ENCODE results near the gene DOP1A.
A peak's percentile ranks its signal among the peaks of the same experiment; 100 is the strongest.

Gene DOP1A

GRCh38 chr6:83067448-83068439 is at the start of gene DOP1A:
Gene DOP1A (plus strand): TSS chr6:83067671. CDS start chr6:83096978, 29,307 bp downstream.
- DNase-seq, result peak; percentile 98

- DNase-seq, result no peak
Measured at GRCh38 chr6:83019741-83020140, 47.7 kb upstream of the DOP1A start.

- no peak for DNase-seq
Measured at GRCh38 chr6:83031689-83032088, 35.8 kb upstream of the DOP1A start.

- no peak for DNase-seq
Measured at GRCh38 chr6:83038246-83038645, 29.2 kb upstream of the DOP1A start.

GRCh38 chr6:83042467-83043053 is 24.9 kb upstream of the DOP1A start:
- no peak for DNase-seq

GRCh38 chr6:83044091-83044768 is 23.2 kb upstream of the DOP1A start:
- no peak for DNase-seq

- no peak for DNase-seq
Measured at GRCh38 chr6:83047065-83047754, 20.3 kb upstream of the DOP1A start.

- DNase-seq, result no peak
Measured at GRCh38 chr6:83051377-83052172, 15.9 kb upstream of the DOP1A start.

GRCh38 chr6:83053678-83054077 is 13.8 kb upstream of the DOP1A start:
- no peak for DNase-seq

- DNase-seq, result peak; percentile 33
Measured at GRCh38 chr6:83055366-83055964, 12.0 kb upstream of the DOP1A start.

- peak; percentile 16 for DNase-seq
Measured at GRCh38 chr6:83057705-83058321, 9.7 kb upstream of the DOP1A start.

GRCh38 chr6:83061190-83061589 is 6.3 kb upstream of the DOP1A start:
- DNase-seq, result no peak

- DNase-seq, result no peak
Measured at GRCh38 chr6:83062225-83062624, 5.2 kb upstream of the DOP1A start.

GRCh38 chr6:83065511-83066192 is 1.8 kb upstream of the DOP1A start, which contains the start of gene UBE3D:
Gene UBE3D (minus strand): TSS chr6:83065841. CDS start chr6:83065718, 123 bp downstream.
- DNase-seq, result peak; percentile 94

- DNase-seq, result no peak
Measured at GRCh38 chr6:83068616-83069015, 1.1 kb downstream of the DOP1A start.

GRCh38 chr6:83069633-83070032 is 2.2 kb downstream of the DOP1A start:
- no peak for DNase-seq

- no peak for DNase-seq
Measured at GRCh38 chr6:83071023-83071422, 3.6 kb downstream of the DOP1A start.

GRCh38 chr6:83071707-83072106 is 4.2 kb downstream of the DOP1A start:
- DNase-seq, result no peak

- DNase-seq, result no peak
Measured at GRCh38 chr6:83072726-83073125, 5.3 kb downstream of the DOP1A start.

- DNase-seq, result no peak
Measured at GRCh38 chr6:83073615-83074014, 6.1 kb downstream of the DOP1A start.
